GM12878 (cell line): ENCODE measurements around the gene BCAN. TPM values are rescaled to one million over a fixed set of nuclear protein-coding genes. Genes with fewer than 3 reads are reported as not detected.

Experiments used
- ATAC-seq: fragments of 200-7000 bp; cut with Tn5 transposase; 3 replicates; pipeline ENCODE4 v1.9.1; 2020; ENCODE audit warnings: mild to moderate bottlenecking, moderate library complexity
- BruUV-seq: library from RNA; stranded (reverse); fragments of 400-500 nt; replicated peaks from 2 replicates; lab custom pipeline; 2021; lab: Mats Ljungman, UMichigan
- CTCF ChIA-PET: fragments of 300-600 bp; sonication (Branson Sonifier 250); formaldehyde crosslinking; extraction: SDS; loops from one replicate; lab custom pipeline; 2021; ENCODE audit warnings: inconsistent platforms; lab: Yijun Ruan, JAX
- POLR2A ChIA-PET: fragments of 350-600 bp; formaldehyde crosslinking; extraction: SDS; loops from one replicate; lab custom pipeline; 2021; ENCODE audit warnings: inconsistent platforms; lab: Charles Lee
- RAD21 ChIA-PET: fragments of 300-600 bp; sonication (Branson Sonifier 250); formaldehyde crosslinking; loops from one replicate; lab custom pipeline; 2023; ENCODE audit warnings: antibody characterized with exemption; ENCODE audit not compliant: unreplicated experiment; lab: Charles Lee
- SMC1A ChIA-PET: fragments of 300-600 bp; sonication (Branson Sonifier 250); formaldehyde crosslinking; loops from one replicate; lab custom pipeline; 2023; ENCODE audit not compliant: unreplicated experiment, uncharacterized antibody; lab: Charles Lee
- DNase-seq: peaks from one replicate; pipeline ENCODE4 v3.0.0-alpha.2; 2011; ENCODE audit warnings: low read depth, low spot score
- FAIRE-seq: peaks from 3 replicates; lab custom pipeline; 2011; peaks lifted over from hg19 to GRCh38; lab: Jason Lieb, UNC
- H2AFZ ChIP-seq: 2 replicates; pipeline ENCODE4 v1.6.0; 2011; ENCODE audit warnings: low read depth, low read length, control low read depth; ENCODE audit not compliant: control insufficient read depth
- H3K27ac ChIP-seq: 2 replicates; pipeline ENCODE4 v1.5.1; 2011; ENCODE audit warnings: control low read depth; ENCODE audit not compliant: control insufficient read depth, insufficient read depth
- H3K27me3 ChIP-seq, 2 experiments: replicated peaks in 1 of 2; 2 replicates each; pipeline versions ENCODE4 v1.6.0 to v1.6.1; 2011; ENCODE audit warnings: low read length in 1 of 2; ENCODE audit not compliant: control insufficient read depth in 2 of 2, insufficient read depth in 2 of 2
- H3K36me3 ChIP-seq, 2 experiments: 2 replicates each; pipeline ENCODE4 v1.5.1; 2011; ENCODE audit warnings: low read length in 1 of 2; ENCODE audit not compliant: control insufficient read depth in 2 of 2, insufficient read depth in 2 of 2
- H3K4me1 ChIP-seq: 2 replicates; pipeline ENCODE4 v1.6.1; 2011; ENCODE audit warnings: mild to moderate bottlenecking, low read length, moderate library complexity, mixed read lengths; ENCODE audit not compliant: control insufficient read depth, insufficient read depth
- H3K4me2 ChIP-seq: 2 replicates; pipeline ENCODE4 v1.6.0; 2011; ENCODE audit warnings: control low read depth; ENCODE audit not compliant: control insufficient read depth, insufficient read depth
- H3K4me3 ChIP-seq: fragments of 200-600 bp; sonication (generic); 2 replicates; pipeline ENCODE4 v1.5.1; 2016
- H3K79me2 ChIP-seq: 2 replicates; pipeline ENCODE4 v1.6.0; 2011; ENCODE audit warnings: low read length; ENCODE audit not compliant: control insufficient read depth, insufficient read depth
- H3K9ac ChIP-seq: 2 replicates; pipeline ENCODE4 v1.8.0; 2011; ENCODE audit warnings: low read length, control low read depth, mixed read lengths; ENCODE audit not compliant: control insufficient read depth, insufficient read depth
- H3K9me3 ChIP-seq: replicated peaks from 3 replicates; pipeline ENCODE4 v1.5.1; 2011; ENCODE audit warnings: mild to moderate bottlenecking, low read length; ENCODE audit not compliant: control insufficient read depth, insufficient read depth
- H4K20me1 ChIP-seq: 2 replicates; pipeline ENCODE4 v1.6.0; 2011; ENCODE audit not compliant: control insufficient read depth, insufficient read depth
- BCL11A ChIP-seq: IDR thresholded peaks from 2 replicates; pipeline ENCODE4 v1.6.1; 2011; ENCODE audit warnings: low read depth, low read length
- BHLHE40 ChIP-seq, 2 experiments: fragments of 450-650 bp in 1 of 2; IDR thresholded peaks; 2 replicates each; pipeline ENCODE4 v1.6.1; 2011 to 2017; ENCODE audit warnings: low read depth in 2 of 2, borderline replicate concordance in 1 of 2, improper control_type of control experiment in 1 of 2, low read length in 1 of 2, mild to moderate bottlenecking in 1 of 2
- CHD4 ChIP-seq: fragments of 200-600 bp; sonication (generic); IDR thresholded peaks from 2 replicates; pipeline ENCODE4 v1.6.1; 2016; ENCODE audit warnings: mild to moderate bottlenecking
- POLR2A ChIP-seq: IDR thresholded peaks from 2 replicates; pipeline ENCODE4 v1.6.1; 2011; ENCODE audit warnings: low read depth, mild to moderate bottlenecking, low read length
- RCOR1 ChIP-seq: conservative IDR thresholded peaks from 2 replicates; pipeline ENCODE4 v1.6.1; 2012; ENCODE audit warnings: low read depth, low read length, improper control_type of control experiment
- RFX5 ChIP-seq: IDR thresholded peaks from 2 replicates; pipeline ENCODE4 v1.6.1; 2011; ENCODE audit warnings: low read depth, low read length, improper control_type of control experiment
- SUPT20H ChIP-seq: IDR thresholded peaks from 2 replicates; pipeline ENCODE4 v1.6.1; 2011; ENCODE audit warnings: low read depth, mild to moderate bottlenecking, low read length, moderate library complexity, borderline replicate concordance; ENCODE audit not compliant: control insufficient read depth
- TCF12 ChIP-seq: IDR thresholded peaks from 2 replicates; pipeline ENCODE4 v1.6.1; 2011; ENCODE audit warnings: low read depth, mild to moderate bottlenecking, low read length
- ZZZ3 ChIP-seq: IDR thresholded peaks from 2 replicates; pipeline ENCODE4 v1.6.1; 2011; ENCODE audit warnings: low read depth; ENCODE audit not compliant: control insufficient read depth, insufficient read length
- WGBS: methylation state at CpG from one replicate; pipeline ENCODE4 v1.1.6; 2016; ENCODE audit warnings: low lambda C conversion rate; ENCODE audit not compliant: insufficient replicate concordance, insufficient coverage; ENCODE audit errors: missing lambda C conversion rate; 5-methylcytosine and 5-hydroxymethylcytosine counted together
- in situ Hi-C: fragments of 300-500 bp; cut with MboI; formaldehyde crosslinking; loops from 9 replicates; pipeline ENCODE4 v1.14.3; 2018; ENCODE audit warnings: mixed read lengths
- intact Hi-C: fragments of 100-400 bp; cut with micrococcal nuclease; formaldehyde crosslinking; loops from one replicate; pipeline ENCODE4 v1.14.2; 2022; ENCODE audit not compliant: unreplicated experiment
- polyA plus RNA-seq, 11 experiments: library from polyadenylated mRNA; depleted of rRNA in 4 of 11; unstranded in 6 of 11; stranded (reverse) in 5 of 11; fragments of >200 nt; fragmentation: Nextera tagmentation in 4 of 11; fragmentation: Illumina TruSeq in 1 of 11; extraction: Ambion mirVana in 4 of 11; extraction: Trizol in 1 of 11; gene quantifications; 1 replicate in 1 of 11; 2 replicates in 10 of 11; pipeline versions ENCODE4 v1.2.1 to v1.2.3, GENCODE V29; 2011 to 2016; ENCODE audit warnings: inconsistent platforms in 2 of 11, missing spikeins in 2 of 11, low read depth in 1 of 11
- total RNA-seq, 4 experiments: library from RNA; depleted of rRNA in 3 of 4; stranded (reverse); fragments of >200 nt in 3 of 4; fragmentation: Illumina TruSeq in 1 of 4; extraction: Trizol in 1 of 4; gene quantifications; 2 replicates each; pipeline versions ENCODE4 v1.2.1 to v1.2.3, GENCODE V29; 2013 to 2021

The BCAN gene
- total and polyA plus RNA-seq, 10 of the 15 experiments (the other 5 are each of a cell fraction or from before 2014, with no cell fraction given), result 0.05 to 1.3 (median 0.18) TPM; not detected in 1

DNA sequence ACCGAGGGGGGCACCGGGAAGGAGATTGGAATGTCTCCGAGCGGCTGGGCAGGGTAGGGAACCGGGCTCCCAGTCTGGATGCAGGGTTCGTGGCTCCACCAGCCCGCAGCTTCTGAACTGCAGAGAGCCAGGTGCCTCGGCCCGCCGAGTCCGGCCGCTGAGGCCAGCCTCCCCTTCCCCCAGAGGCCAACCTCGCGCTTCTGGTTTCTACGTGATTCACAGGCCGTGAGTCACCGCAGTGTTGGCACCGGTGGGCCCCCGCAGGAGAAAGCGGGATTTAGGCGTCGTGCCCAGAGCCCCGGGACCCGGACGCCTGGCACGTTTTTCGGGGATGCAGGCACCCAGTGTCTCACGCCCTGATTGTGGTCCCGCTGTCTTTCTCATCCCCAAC lies 63.0 kb downstream of the BCAN start:
- Histone ChIP-seq H3K36me3 (no peaks in the 10 kb centered on the region; a peak in 1 of 4 replicates), H3K4me3 (no peak overlapping the region), H3K4me1 (peaks cover 6% of the 10 kb centered on the region), H3K9ac (no peak overlapping the region), H3K9me3 (no peaks in the 10 kb centered on the region), H3K79me2 (no peaks in the 10 kb centered on the region), H2AFZ (no peak overlapping the region; the same call in 1 of the 2 replicates), H3K4me2 (no peak overlapping the region), H3K27ac (no peak overlapping the region), H3K27me3 (peaks cover 10 to 15% of the 10 kb centered on the region in 2 experiments), H4K20me1 (no peaks in the 10 kb centered on the region; the same call in 1 of the 2 replicates)
- RAD21 ChIA-PET, result interaction anchor here (1.5 to 3.6 kb wide), 3 partner anchors 21 to 81 kb away, joined by 5 to 19 read pairs (median 15); no protein-coding TSS in a partner anchor
- no peak for FAIRE-seq
- DNase-seq, result no peak
- WGBS, result 8% methylated on average over 29 of the region's 29 CpGs
- no peak for ATAC-seq
- intact Hi-C loops, result no loop called here
- TF ChIP-seq SUPT20H (no peak), BHLHE40 (IDR thresholded peaks at IDR 0.05; ENCODE audit: borderline replicate concordance in 1 of 2, low read depth in 2 of 2, low read length in 1 of 2) (peak in 1 of 2 experiments; percentile 23; a peak in 1 of 4 replicates), RFX5 (no peak), TCF12 (no peak), ZZZ3 (no peak), BCL11A (no peak), POLR2A (no peak), RCOR1 (no peak), CHD4 (no peak)
- SMC1A ChIA-PET, result interaction anchor here (0.8 kb wide), 1 partner anchor 15 kb away, joined by 3 read pairs; no protein-coding TSS in a partner anchor
- no TSS peak for BruUV-seq
- POLR2A ChIA-PET, result no interaction called here
- in situ Hi-C loops, result no loop called here
- CTCF ChIA-PET, result interaction anchor here (1.0 to 9.5 kb wide), 12 partner anchors 10 to 184 kb away, joined by 3 to 157 read pairs (median 6); partner anchors contain the start of genes HAPLN2, INSRR, ISG20L2 and METTL25B
